HepG2 (cell line): ENCODE results near the gene TRMT6.

Source experiments
- CTCF ChIP-seq: sonication (generic); formaldehyde crosslinking; IDR thresholded peaks from 2 replicates; pipeline ENCODE4 v1.5.0; 2020; ENCODE audit warnings: mild to moderate bottlenecking, missing genetic modification reagents, moderate library complexity
- DDIT3 ChIP-seq: sonication (generic); formaldehyde crosslinking; IDR thresholded peaks from 2 replicates; pipeline ENCODE4 v1.4.0; 2020; ENCODE audit warnings: mild to moderate bottlenecking, missing genetic modification reagents
- PHF20 ChIP-seq: sonication (generic); formaldehyde crosslinking; IDR thresholded peaks from 2 replicates; pipeline ENCODE4 v1.5.0; 2020; ENCODE audit warnings: mild to moderate bottlenecking, missing genetic modification reagents
- POLR2A ChIP-seq, 2 experiments: IDR thresholded peaks; 2 replicates each; pipeline ENCODE4 v1.6.1; 2011; ENCODE audit warnings: low read depth in 2 of 2, low read length in 2 of 2, mild to moderate bottlenecking in 1 of 2, moderate library complexity in 1 of 2; ENCODE audit not compliant: insufficient read depth in 1 of 2
- TGIF2 ChIP-seq: IDR thresholded peaks from 2 replicates; pipeline ENCODE4 v1.6.1; 2016; ENCODE audit warnings: control low read depth, missing compliant biosample characterization
- YEATS4 ChIP-seq: sonication (generic); formaldehyde crosslinking; IDR thresholded peaks from 2 replicates; pipeline ENCODE4 v1.4.0; 2020; ENCODE audit warnings: missing genetic modification reagents, borderline replicate concordance
- ZEB1 ChIP-seq: IDR thresholded peaks from 2 replicates; pipeline ENCODE4 v1.6.1; 2012; ENCODE audit warnings: mild to moderate bottlenecking, low read depth, inconsistent platforms; ENCODE audit not compliant: insufficient replicate concordance
- ZNF24 ChIP-seq: fragments of 450-650 bp; IDR thresholded peaks from 2 replicates; pipeline ENCODE4 v1.6.1; 2017; ENCODE audit warnings: antibody characterized with exemption, mild to moderate bottlenecking
- ZNF549 ChIP-seq: sonication (generic); formaldehyde crosslinking; IDR thresholded peaks from 2 replicates; pipeline ENCODE4 v1.5.0; 2020; ENCODE audit warnings: missing genetic modification reagents
- ZNF878 ChIP-seq: sonication (generic); formaldehyde crosslinking; IDR thresholded peaks from 2 replicates; pipeline ENCODE4 v1.8.1; 2023; ENCODE audit warnings: mild to moderate bottlenecking, missing genetic modification reagents, moderate library complexity

- no peak for TF ChIP-seq PHF20
- TF ChIP-seq CTCF (CRISPR knock-in tag): no peak
- no peak for TF ChIP-seq ZNF878 (CRISPR knock-in tag)
- TF ChIP-seq YEATS4 (CRISPR knock-in tag): no peak
- TF ChIP-seq DDIT3 (CRISPR knock-in tag): no peak
- no peak for TF ChIP-seq POLR2A (IDR thresholded peaks at IDR 0.05; ENCODE audit: insufficient read depth in 1 of 2, low read depth in 2 of 2, low read length in 2 of 2)
- no peak for TF ChIP-seq ZNF24
- no peak for TF ChIP-seq TGIF2 (CRISPR knock-in tag)
- TF ChIP-seq ZEB1: no peak
- TF ChIP-seq ZNF549 (CRISPR knock-in tag): no peak
These were observed 18.1 kb upstream of the TRMT6 start for GRCh38 chr20:5968462-5968861.
